ENCODE results near the gene AKT2.

The AKT2 gene

GRCh38 chr19:40198272-40198990 is 86.7 kb downstream of the AKT2 start:
- Mint-ChIP-seq H3K4me1 (ENCODE audit: low read depth) (peaks cover 13% of the 10 kb centered on the region), H3K27ac (no peak overlapping the region), H3K9me3 (no peaks in the 10 kb centered on the region), H3K4me3 (no peak overlapping the region), H3K36me3 (ENCODE audit: low read depth) (peaks cover 14% of the 10 kb centered on the region), H3K27me3 (no peaks in the 10 kb centered on the region)

DNA sequence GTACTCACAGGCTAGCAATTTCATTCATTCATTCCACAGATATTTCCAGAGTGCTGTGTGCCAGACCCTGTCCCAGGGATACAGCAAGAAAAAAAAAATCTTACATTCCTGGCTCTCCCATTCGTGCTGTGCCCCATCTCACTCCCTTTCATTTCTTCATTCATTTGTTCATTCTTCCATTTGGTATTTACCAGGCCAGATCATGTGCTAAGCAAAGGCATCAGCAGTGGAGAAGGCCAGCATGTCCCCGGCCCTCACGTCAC is 91.6 kb downstream of the AKT2 start:
- no peak overlapping the region for H3K27ac Mint-ChIP-seq
- H3K4me3 Mint-ChIP-seq, result no peak overlapping the region
- H3K36me3 Mint-ChIP-seq (ENCODE audit: low read depth), result peaks cover 8% of the 10 kb centered on the region
- no peaks in the 10 kb centered on the region for H3K9me3 Mint-ChIP-seq
- peaks cover 38% of the 10 kb centered on the region for H3K4me1 Mint-ChIP-seq (ENCODE audit: low read depth)
- no peaks in the 10 kb centered on the region for H3K27me3 Mint-ChIP-seq

GRCh38 chr19:40192758-40193586 is 92.2 kb downstream of the AKT2 start:
- peaks cover 7% of the 10 kb centered on the region for H3K36me3 Mint-ChIP-seq (ENCODE audit: low read depth)
- H3K4me1 Mint-ChIP-seq (ENCODE audit: low read depth), result peaks cover 38% of the 10 kb centered on the region
- H3K4me3 Mint-ChIP-seq, result peak overlapping the region; percentile 55
- no peak overlapping the region for H3K27ac Mint-ChIP-seq
- H3K9me3 Mint-ChIP-seq, result no peaks in the 10 kb centered on the region
- no peaks in the 10 kb centered on the region for H3K27me3 Mint-ChIP-seq

- H3K4me1 Mint-ChIP-seq (ENCODE audit: low read depth), result peaks cover 38% of the 10 kb centered on the region
- H3K4me3 Mint-ChIP-seq, result peak overlapping the region; percentile 55
- H3K27me3 Mint-ChIP-seq, result no peaks in the 10 kb centered on the region
- H3K36me3 Mint-ChIP-seq (ENCODE audit: low read depth), result peaks cover 5% of the 10 kb centered on the region
- H3K9me3 Mint-ChIP-seq, result no peaks in the 10 kb centered on the region
- no peak overlapping the region for H3K27ac Mint-ChIP-seq
Measured at GRCh38 chr19:40191836-40192646, 93.1 kb downstream of the AKT2 start.

DNA sequence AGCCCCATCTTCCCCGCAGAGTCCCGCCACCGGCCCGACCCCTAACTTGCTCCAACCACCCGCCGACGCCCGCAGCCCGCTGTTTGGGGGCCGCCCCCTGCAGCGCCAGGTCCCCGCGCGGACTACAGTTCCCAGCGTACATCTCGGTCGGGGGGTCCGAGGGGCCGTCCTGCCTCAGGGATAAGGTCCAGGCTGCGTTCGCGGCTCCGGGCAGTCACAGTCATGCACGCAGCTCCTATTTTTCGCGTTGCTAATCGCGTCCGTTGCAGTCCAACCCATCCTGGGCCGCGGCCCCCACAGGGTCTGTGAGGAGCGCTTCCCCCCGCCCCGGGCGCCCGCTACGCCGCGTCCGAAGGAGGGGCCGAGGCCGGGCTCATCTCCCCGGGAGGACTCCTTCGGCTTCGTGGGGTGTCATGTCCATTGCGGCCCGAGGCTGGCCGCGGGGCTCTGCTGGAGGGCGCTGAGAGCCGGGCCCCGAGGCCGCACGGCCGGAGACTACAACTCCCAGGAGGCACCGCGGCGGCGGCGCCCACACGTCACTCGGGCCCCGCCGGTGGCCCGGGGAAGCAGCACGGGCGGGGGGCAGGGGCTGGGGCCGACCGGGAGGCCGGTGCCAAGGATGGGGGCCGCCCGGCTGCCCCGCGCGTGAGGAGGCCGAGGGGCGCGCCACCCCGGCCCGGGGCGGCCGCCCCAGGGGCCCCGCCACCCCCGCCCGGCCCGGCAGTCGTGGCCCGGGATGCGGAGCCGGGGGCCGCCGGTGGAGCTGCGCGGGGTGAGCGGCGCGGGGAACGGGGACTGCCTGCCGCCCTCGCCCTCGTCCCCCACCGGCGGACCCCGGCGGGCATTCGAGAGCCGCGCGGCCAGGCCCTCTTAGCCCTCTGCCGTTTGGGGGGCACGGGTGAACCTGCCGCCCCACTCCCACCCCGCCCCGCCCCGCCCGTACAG is 94.0 kb downstream of the AKT2 start, which contains the start of gene MAP3K10:
Gene MAP3K10, plus strand, starts transcription at position 536 of the 945 bp plus-strand sequence. CDS start 606 bp downstream, outside the sequence.
- Mint-ChIP-seq H3K27me3 (no peaks in the 10 kb centered on the region), H3K4me1 (ENCODE audit: low read depth) (peaks cover 38% of the 10 kb centered on the region), H3K27ac (peak within 1 kb of the TSS; percentile 94), H3K36me3 (ENCODE audit: low read depth) (peaks cover 5% of the 10 kb centered on the region), H3K4me3 (peak within 1 kb of the TSS; percentile 86), H3K9me3 (no peaks in the 10 kb centered on the region)

DNA sequence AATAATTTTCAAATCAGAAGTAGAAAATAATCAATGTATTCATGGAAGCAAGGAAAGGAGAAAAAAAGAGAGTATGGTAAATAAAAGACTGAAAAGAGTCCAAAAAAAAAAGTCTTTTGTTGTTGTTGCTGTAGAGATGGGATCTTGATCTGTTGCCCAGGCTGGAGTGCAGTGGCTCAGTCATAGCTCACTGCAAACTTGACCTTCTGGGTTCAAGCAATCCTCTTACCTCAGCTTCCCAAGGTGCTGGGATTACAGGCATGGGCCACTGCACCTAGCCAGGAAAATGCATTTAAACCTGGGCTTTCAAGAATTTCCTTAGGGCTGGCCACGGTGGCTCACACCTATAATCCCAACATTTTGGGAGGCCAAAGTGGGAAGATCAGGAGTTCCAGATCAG is 100.9 kb downstream of the AKT2 start:
- H3K36me3 Mint-ChIP-seq (ENCODE audit: low read depth), result no peaks in the 10 kb centered on the region
- no peak overlapping the region for H3K4me3 Mint-ChIP-seq
- H3K9me3 Mint-ChIP-seq, result no peaks in the 10 kb centered on the region
- H3K27ac Mint-ChIP-seq, result no peak overlapping the region
- no peaks in the 10 kb centered on the region for H3K4me1 Mint-ChIP-seq (ENCODE audit: low read depth)
- peaks cover 11% of the 10 kb centered on the region for H3K27me3 Mint-ChIP-seq

All from stimulated activated naive CD8-positive, alpha-beta T cell treated with anti-CD3 and anti-CD28 coated beads, Interleukin-15, Interleukin-2, amounts not matched to agents 100 ng/mL and 50 ng/mL, for 24 hours (primary cell).